ENCODE results near the gene ARHGAP25.

DNA sequence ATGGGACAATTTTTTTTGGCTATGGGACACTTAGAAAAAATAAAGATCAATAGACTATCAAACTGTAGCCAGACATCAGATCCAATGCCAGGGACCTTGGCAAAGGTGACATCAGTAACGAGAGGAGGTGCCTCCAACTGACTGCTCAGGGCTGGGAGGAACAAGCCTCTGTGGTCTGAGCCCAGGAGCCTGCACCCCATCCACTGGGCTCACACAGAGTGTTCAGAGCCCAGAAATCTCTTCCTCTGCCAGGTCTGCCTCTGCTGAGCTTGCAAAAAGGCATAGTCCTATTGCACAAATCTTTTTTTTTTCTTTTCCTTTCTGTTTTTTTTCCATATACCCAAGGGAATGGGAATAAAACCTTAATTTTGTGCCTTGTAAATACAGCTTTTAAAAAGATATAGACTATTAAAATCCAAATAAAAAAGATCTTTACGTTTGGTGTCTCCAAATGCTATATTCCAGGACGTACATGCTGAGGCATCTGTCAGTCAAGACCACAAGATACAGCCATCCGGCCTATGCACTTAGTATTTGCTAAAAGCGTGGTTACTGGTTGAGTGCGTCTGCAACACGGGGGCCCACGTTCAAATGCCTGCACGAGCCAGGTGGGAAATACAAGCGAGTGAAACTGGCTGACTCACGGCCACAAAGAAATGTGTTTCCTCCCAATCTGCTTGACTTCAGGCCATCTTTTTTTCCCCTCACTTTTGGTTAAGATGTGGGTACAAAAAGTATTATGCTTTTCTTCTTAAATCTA, 7.8 kb upstream of the ARHGAP25 start:
- TF ChIP-seq CREB1 (IDR thresholded peaks at IDR 0.05; ENCODE audit: low read depth): no peak
- TF ChIP-seq TAF1 (IDR thresholded peaks at IDR 0.05; ENCODE audit: low read depth): no peak
- TF ChIP-seq, protein P1, sequence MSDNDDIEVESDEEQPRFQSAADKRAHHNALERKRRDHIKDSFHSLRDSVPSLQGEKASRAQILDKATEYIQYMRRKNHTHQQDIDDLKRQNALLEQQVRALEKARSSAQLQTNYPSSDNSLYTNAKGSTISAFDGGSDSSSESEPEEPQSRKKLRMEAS (IDR thresholded peaks at IDR 0.05): no peak
- no peak for TF ChIP-seq ZBTB7A (IDR thresholded peaks at IDR 0.05; ENCODE audit: low read depth)
- TF ChIP-seq EP300 (IDR thresholded peaks at IDR 0.05; ENCODE audit: borderline replicate concordance): no peak
- TF ChIP-seq CEBPB (IDR thresholded peaks at IDR 0.05): no peak
- TF ChIP-seq EGR1 (IDR thresholded peaks at IDR 0.05): no peak
- TF ChIP-seq, protein P2, sequence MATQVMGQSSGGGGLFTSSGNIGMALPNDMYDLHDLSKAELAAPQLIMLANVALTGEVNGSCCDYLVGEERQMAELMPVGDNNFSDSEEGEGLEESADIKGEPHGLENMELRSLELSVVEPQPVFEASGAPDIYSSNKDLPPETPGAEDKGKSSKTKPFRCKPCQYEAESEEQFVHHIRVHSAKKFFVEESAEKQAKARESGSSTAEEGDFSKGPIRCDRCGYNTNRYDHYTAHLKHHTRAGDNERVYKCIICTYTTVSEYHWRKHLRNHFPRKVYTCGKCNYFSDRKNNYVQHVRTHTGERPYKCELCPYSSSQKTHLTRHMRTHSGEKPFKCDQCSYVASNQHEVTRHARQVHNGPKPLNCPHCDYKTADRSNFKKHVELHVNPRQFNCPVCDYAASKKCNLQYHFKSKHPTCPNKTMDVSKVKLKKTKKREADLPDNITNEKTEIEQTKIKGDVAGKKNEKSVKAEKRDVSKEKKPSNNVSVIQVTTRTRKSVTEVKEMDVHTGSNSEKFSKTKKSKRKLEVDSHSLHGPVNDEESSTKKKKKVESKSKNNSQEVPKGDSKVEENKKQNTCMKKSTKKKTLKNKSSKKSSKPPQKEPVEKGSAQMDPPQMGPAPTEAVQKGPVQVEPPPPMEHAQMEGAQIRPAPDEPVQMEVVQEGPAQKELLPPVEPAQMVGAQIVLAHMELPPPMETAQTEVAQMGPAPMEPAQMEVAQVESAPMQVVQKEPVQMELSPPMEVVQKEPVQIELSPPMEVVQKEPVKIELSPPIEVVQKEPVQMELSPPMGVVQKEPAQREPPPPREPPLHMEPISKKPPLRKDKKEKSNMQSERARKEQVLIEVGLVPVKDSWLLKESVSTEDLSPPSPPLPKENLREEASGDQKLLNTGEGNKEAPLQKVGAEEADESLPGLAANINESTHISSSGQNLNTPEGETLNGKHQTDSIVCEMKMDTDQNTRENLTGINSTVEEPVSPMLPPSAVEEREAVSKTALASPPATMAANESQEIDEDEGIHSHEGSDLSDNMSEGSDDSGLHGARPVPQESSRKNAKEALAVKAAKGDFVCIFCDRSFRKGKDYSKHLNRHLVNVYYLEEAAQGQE (IDR thresholded peaks at IDR 0.05; ENCODE audit: low read depth): no peak
- no peak for TF ChIP-seq RAD21 (IDR thresholded peaks at IDR 0.05; ENCODE audit: low read depth)
- TF ChIP-seq, protein P3, sequence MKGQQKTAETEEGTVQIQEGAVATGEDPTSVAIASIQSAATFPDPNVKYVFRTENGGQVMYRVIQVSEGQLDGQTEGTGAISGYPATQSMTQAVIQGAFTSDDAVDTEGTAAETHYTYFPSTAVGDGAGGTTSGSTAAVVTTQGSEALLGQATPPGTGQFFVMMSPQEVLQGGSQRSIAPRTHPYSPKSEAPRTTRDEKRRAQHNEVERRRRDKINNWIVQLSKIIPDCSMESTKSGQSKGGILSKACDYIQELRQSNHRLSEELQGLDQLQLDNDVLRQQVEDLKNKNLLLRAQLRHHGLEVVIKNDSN (IDR thresholded peaks at IDR 0.05): no peak
- TF ChIP-seq NFIC (IDR thresholded peaks at IDR 0.05): no peak
- TF ChIP-seq YY1 (IDR thresholded peaks at IDR 0.05; ENCODE audit: low read depth): no peak
- TF ChIP-seq TEAD4 (IDR thresholded peaks at IDR 0.05): no peak
- TF ChIP-seq FOXM1 (IDR thresholded peaks at IDR 0.05; ENCODE audit: borderline replicate concordance, low read depth): no peak

Data from Ishikawa (cell line).